Activated CD8-positive, alpha-beta memory T cell treated with anti-CD3 and anti-CD28 coated beads for 1 hour (primary cell): ENCODE measurements around the gene TBC1D2B.

Source experiments
- DNase-seq, 2 donors: peaks; one replicate each; pipeline ENCODE4 v3.0.0-alpha.2; 2020; ENCODE audit warnings: low read depth in 1 of 2; ENCODE audit errors: extremely low read depth in 1 of 2

TBC1D2B gene

GRCh38 chr15:78077053-78077870 lies at the start of gene TBC1D2B:
TSS of gene TBC1D2B (minus strand) at chr15:78077711. CDS start at chr15:78077652, 59 bp downstream.
- peak in 1 of 2 donors; percentile 60 for DNase-seq

GRCh38 chr15:78125267-78125666 lies 47.8 kb upstream of the TBC1D2B start:
- no peak for DNase-seq

GRCh38 chr15:78120523-78120922 lies 43.0 kb upstream of the TBC1D2B start:
- no peak for DNase-seq

GRCh38 chr15:78112551-78112950 lies 35.0 kb upstream of the TBC1D2B start:
- DNase-seq, result no peak

GRCh38 chr15:78111788-78112187 lies 34.3 kb upstream of the TBC1D2B start:
- no peak for DNase-seq

GRCh38 chr15:78110916-78111475 lies 33.5 kb upstream of the TBC1D2B start:
- no peak for DNase-seq

GRCh38 chr15:78110096-78110495 lies 32.6 kb upstream of the TBC1D2B start:
- no peak for DNase-seq

GRCh38 chr15:78109156-78109555 lies 31.6 kb upstream of the TBC1D2B start:
- DNase-seq, result no peak

GRCh38 chr15:78108300-78109084 lies 31.0 kb upstream of the TBC1D2B start:
- peak; percentile 67 to 72 for DNase-seq

- no peak for DNase-seq
These were observed 30.0 kb upstream of the TBC1D2B start for GRCh38 chr15:78107471-78107870.

GRCh38 chr15:78105476-78106241 lies 28.1 kb upstream of the TBC1D2B start:
- no peak for DNase-seq

- DNase-seq, result no peak
These were observed 27.3 kb upstream of the TBC1D2B start for GRCh38 chr15:78104566-78105475.

GRCh38 chr15:78104119-78104479 lies 26.6 kb upstream of the TBC1D2B start:
- no peak for DNase-seq

- DNase-seq, result peak; percentile 4 to 22
These were observed 26.1 kb upstream of the TBC1D2B start for GRCh38 chr15:78103406-78104118.

GRCh38 chr15:78102741-78103140 lies 25.2 kb upstream of the TBC1D2B start:
- DNase-seq, result no peak

- DNase-seq, result no peak
These were observed 24.7 kb upstream of the TBC1D2B start for GRCh38 chr15:78102211-78102610.

- DNase-seq, result no peak
These were observed 24.1 kb upstream of the TBC1D2B start for GRCh38 chr15:78101423-78102105.

GRCh38 chr15:78100886-78101285 lies 23.4 kb upstream of the TBC1D2B start:
- DNase-seq, result no peak
